ENCODE results near the gene GALT. TPM values are rescaled to one million over a fixed set of nuclear protein-coding genes. Genes with fewer than 3 reads are reported as not detected.

GALT gene
- total RNA-seq, 1 donor from 2014 or later = 21.3 TPM

DNA sequence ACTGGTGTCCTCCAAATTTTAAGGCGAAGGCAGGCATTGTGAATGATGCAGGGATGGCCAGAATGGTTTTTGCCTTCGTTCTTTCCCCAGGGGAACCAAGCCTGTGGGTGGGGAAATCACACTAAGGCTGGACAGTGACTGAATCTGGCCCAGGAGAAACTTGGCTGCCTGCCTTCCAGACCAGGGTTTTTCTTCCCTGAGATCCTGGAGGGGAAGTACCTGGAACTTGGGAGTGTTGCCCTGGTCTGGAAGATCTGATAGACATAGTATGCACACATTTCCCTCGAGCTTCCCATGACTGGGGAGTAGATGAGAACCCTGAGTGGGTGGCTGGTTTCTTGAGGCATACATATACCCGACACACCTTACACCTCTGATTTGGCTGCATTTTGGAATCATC lies 4.8 kb downstream of the GALT start:
- DNase-seq (ENCODE audit: low spot score) = no peak

DNA sequence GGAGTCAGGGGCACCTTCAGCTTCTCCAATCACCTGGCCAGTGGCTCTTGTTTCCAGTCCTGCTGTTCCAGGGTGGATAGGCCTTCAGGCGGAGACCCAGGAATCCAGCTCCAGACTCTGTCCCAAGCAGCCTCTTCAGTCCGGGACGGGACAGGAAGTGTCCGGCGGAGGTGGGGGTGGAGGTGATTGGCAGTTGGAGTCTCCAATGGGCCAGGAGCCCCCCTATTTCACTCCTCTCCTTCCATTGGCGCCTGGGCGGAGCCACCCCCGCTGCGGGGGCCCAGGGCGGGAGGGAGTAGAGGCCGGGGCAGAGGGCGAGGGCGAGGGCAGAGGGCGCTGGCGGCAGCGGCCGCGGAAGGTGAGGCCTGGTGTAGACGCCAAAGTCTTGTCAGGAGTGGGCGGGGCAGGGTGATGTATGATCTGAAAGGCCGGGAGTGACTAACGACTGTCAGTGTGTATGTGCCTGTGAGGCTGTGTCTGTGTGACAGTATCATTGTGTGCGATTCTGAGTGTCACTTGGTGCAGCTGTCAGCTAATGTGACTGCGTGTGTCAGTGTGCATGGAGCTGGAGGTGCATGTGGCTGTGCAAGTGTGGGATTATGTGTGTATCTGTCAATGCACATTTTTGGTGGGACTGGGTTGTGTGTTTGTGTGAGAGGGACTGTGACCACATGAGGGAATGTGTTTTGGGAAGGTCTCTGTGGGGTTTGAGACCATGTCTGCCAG lies 5.6 kb downstream of the GALT start, which contains the start of gene IL11RA:
IL11RA (plus strand) TSS at position 310 of the 726 bp plus-strand sequence. CDS start 3,033 bp downstream, outside the sequence.
- peak; percentile 94 for DNase-seq (ENCODE audit: low spot score)

DNA sequence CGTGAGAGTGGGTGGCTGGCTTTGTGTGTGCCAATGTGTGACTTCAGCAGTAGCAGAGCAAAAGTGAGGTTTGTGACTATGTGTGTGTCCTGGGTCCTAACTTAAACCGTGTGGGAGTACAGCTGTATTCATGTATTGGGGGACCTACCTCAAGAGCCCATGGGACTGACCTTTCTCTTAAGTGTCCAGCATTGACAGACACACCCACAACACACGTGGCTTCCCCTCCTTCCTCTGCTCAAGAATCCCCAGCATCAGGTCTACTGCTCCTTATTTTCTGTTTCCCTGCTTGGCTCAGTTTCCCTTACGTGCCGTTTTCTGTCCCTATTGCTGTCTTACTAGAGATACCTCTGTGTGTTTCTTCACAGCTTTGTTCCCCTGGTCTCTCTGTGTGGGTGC lies 6.1 kb downstream of the GALT start:
- no peak for DNase-seq (ENCODE audit: low spot score)

DNA sequence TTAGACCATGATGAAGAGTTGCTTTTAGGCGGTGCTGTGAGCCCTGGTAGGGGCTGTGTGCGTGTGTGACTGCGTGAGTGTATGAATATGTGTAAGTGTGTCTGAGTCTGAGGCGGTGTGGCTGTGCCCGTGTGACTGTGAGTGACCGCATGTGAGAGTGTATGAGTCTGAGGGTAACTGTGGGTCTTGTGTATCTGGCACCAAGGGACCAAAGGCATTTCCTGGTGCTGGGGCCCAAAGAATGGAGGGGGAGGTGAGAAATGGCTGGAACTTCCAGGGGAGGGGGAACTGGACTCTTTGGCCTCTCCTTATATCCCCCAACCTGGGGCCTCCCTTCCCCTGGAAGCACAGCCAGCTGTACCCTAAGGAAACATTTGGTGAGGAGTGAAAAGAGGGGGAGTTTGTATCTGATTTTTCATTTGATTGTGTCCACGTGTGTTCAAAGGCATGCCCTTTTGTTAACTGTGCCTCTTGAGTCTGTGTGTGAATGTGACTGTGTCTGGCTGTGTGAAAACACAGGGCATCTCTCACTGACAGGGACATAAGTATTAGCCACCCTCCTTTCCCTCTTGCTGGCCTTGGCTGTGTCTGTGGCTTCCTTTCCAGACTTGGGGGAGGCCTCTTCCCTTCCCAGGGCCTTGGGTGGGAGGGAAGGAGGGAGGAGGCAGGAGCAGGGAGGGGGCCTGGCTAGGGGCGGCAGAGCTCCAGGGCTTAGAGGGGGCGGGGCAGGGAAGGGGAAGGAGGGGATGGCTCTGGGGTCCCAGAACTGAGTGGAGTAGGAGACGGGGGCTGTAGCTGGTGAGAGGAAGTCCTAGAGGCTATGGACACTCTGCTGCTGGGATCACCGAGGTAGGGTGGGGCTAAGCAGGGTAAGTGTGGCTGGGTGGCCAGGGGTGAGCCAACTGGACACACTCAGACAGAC lies 6.9 kb downstream of the GALT start:
- DNase-seq (ENCODE audit: low spot score) = no peak

DNA sequence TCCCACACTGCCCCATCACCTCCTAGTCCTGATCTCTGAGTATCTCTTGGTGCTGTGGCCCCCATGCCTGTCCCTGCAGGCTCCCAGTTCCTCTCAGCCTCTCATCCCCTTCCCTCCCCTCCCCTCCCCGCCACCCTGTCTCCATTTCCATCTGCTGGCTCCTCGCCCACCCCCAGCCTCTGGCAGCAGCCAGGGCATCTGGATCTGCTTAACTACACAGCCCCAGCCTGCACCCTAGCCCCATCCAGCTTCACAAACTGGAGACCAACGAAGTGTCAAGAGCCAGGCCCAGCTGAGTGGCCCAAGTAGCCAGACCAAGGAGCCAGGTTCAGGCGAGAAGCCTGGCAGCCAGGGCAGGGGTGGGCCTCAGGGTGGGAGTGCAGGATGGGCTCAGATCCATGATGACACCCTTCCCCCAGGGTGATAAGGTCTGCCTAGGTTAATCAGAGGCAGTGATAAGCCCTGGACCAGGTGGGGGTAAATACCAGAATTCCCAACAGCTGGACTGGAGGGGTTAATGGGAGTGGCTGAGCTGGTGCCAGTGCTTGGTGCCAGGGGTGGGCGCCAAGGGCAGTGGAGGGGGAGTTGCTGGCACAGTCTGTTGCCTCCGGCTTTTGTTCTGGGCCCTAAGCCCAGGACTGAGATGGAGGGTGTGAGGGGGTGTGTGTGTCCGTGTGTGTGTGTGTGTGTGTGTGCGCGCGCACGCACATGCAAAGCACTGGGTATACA lies 8.0 kb downstream of the GALT start:
- no peak for DNase-seq (ENCODE audit: low spot score)

DNA sequence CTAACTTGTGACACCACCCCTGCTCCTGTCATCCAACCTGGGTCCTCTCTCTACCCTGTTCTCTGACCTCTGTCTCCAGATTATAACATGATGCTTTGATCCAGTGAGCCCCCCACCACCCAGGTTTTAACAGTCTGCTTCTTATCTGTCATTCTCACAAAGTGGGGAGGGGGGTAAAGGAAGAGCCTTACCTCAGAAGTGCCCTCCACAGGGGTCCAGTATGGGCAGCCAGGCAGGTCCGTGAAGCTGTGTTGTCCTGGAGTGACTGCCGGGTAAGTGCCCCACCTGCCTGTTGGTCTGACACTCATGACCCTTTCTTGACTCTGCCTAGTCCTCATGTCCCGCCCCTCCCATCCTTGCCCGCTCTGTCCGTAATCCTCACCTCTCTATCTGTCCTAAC lies 8.9 kb downstream of the GALT start:
- DNase-seq (ENCODE audit: low spot score) = no peak

DNA sequence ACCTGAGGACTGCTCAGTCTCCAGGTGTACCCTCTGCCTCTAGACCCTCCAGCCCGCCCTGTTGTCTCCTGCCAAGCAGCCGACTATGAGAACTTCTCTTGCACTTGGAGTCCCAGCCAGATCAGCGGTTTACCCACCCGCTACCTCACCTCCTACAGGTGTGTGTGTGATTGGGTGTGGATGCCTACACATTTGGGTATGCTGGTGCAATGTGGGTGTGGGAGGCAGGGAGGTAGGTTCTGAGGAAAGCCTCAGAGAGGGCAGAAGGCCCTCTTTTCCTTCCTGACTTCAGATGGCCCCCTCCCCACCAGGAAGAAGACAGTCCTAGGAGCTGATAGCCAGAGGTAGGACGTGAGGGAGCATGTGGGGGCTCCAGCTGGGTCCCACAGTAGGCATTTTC lies 10.5 kb downstream of the GALT start:
- DNase-seq (ENCODE audit: low spot score) = no peak

DNA sequence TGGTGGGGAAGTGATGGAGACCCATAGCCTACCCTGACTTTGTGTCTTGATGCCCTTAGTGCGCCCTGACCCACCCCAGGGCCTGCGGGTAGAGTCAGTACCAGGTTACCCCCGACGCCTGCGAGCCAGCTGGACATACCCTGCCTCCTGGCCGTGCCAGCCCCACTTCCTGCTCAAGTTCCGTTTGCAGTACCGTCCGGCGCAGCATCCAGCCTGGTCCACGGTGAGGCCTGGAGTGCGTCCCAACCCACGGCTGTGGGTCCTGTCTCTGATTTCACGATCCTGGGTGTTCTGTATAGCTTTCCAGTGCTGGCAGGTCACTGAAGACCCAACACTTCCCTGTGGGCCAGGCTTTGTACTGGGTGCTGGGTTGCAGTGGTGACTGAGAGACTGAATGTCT lies 12.0 kb downstream of the GALT start:
- DNase-seq (ENCODE audit: low spot score) = no peak

DNA sequence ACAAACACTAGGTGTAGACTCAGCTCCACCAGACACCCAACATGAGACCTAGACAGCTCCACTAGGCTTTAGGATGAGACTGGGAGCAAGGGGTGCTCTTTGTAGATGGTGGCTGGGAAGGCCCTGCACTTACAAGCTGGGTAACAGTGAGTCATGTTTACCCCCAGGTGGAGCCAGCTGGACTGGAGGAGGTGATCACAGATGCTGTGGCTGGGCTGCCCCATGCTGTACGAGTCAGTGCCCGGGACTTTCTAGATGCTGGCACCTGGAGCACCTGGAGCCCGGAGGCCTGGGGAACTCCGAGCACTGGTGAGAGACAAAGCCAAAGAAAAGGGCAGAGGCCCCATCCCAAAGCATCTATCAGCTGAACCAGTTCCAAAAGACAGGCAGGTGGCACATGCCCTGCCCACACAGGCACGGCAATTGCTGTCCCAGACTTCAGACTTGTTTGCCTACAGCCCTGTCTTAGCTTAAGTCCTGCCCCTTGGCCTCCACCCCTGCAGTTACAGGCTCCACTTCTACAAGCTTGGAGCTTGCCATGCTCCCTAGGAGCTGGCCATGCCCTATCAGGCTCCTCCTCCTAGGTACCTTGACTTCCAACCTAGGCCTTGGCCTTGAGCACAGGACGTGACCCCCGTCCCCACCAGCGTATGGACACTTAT lies 13.2 kb downstream of the GALT start:
- DNase-seq (ENCODE audit: low spot score) = no peak

DNA sequence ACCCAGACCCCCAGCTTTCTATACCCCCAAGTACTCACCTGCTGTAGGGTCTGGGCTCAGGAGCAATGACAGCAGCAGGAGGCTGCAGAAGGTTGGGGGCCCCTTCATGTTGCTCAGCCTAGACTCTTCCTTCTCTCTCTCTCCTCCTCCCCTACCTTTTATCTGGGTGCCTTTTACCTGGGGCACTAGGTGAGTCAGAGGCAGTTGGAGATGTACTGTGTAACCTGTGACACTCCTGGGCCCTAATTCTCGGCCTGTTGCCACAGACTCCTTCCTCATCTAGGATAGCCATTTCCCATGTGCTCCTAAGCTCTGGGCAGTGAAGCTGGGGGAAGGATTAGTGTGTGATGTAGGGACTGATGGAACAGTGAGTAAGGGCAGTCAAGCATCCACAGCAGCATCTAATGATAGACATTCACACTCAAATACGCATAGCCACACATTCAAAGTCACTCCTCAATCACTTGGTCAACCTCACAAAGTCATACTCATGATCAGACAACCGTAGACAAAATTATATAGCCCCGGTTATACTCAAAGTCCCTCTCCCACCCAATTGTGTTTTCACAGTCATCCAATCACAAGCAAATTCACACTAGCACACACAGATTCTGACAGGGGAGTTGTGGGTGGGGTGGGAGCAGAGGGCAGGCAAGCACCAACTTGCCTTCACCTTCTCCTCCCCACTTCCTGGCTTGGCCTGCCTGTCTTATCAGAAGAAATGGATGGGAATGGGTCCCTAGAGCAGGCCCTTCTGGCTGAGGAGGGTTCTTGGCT lies 16.2 kb downstream of the GALT start, which contains the start of gene CCL27:
CCL27 (minus strand) TSS at position 132 of the 777 bp plus-strand sequence; CDS start at position 108, 24 bp downstream.
- DNase-seq (ENCODE audit: low spot score) = no peak

DNA sequence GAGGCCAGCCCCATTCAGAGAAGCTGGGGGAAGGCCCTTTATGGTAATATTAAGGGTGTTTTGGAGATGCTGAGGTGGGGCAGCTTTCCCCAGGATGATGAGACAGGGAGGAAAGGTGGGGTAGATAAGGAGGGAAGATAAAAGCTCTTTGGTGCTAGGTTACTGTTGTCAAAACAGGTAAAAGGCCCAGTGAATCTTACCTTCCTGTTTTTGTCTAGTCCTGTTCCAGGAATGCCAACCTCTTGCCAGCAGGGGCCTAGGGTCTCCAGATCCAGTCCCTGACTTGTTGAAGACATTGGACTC lies 16.8 kb downstream of the GALT start:
- DNase-seq (ENCODE audit: low spot score) = no peak

DNA sequence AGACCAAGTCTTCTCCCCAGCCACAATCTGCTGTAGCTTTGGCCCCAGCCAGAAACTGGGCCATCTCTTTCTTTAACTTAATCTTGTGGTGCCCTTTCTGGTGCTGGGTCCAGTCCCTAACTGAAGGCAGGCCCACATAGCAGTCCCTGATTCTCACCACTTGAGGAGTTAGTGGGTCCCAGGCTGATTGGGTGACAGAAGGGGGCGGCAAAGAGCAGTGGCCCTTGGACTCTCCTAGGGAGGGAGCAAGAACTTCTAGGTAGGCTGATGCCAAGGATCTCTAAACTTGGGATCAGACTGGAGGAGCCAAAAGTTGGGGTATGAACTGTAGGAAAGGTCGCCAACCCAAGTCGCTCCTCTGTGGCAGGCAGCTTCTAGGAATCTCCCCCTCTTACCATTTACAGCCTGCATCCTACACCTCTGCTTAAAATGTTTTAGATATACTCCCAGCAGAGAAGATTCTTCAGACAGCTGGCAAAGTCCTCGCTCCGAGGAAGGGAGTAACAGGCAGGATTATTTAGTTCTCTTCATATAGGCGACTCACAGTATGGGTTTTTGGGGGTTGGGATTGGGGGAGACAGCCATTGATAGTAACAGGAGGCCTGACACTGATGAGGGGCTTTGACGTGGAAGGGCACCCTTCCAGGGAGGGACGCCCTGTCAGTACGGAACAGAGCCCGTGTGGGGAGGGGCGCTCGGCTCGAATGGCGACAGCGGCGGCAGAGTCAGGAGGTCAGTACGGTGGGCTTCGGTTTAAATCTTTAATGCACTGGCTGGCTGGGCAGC lies 18.0 kb downstream of the GALT start:
- no peak for DNase-seq (ENCODE audit: low spot score)

DNA sequence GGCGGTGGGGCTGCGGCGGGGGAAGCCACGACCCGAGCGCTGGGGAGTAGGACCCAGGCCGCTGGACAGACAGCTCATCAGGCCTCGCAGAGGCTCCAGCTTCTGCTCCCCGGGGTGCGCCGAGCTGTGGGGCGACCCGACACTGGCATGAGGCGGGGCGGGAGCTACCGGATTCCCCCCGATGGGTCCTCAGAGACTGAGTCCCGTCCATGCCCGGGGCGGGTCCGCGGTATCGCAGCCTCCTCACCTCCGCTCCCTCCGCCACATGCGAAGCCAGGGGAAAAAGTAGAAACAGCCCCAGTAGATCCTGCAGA lies 18.5 kb downstream of the GALT start:
- no peak for DNase-seq (ENCODE audit: low spot score)

DNA sequence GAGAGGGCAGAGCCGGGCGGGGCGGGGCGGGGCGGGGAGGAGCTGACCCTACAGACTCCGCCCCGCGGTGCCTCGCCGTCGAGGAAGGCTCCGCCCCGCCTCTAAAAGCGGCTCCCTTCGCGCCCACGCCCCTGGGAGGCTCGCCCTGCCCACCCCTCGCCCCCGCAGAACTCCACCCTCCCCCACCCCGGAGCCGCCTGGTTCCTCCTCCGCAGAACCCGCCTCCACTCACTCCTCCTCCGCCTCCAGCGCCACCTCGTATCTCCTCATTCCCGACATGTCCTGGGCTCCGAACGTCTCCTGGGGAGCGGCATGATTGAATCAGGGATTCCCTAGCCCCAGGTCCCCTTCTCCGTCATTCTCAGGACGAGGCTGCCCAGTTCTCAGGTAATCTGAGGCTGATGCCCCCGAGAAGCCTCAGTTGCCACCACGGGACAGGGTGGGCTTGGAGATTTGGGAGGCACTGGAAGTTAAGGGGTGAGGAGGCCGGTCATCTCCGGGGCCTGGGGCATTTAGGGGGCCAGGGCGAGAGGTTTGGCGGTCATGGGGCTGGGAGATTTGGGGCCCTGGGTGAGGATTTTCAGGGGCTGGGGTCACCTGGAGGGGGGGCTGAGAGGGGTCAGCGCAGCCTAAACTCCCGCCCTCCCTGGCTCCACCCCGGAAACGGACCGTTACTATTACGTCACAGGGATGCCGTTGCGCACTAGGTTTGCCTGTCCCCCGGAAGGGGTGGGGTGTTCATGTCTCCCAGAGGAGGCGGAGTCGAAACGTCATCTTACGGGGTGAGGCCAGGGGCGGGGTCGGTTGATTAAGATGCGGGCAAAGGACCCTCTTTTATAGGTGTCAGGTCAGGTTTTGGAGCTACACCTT lies 19.1 kb downstream of the GALT start:
- peak; percentile 97 for DNase-seq (ENCODE audit: low spot score)

DNA sequence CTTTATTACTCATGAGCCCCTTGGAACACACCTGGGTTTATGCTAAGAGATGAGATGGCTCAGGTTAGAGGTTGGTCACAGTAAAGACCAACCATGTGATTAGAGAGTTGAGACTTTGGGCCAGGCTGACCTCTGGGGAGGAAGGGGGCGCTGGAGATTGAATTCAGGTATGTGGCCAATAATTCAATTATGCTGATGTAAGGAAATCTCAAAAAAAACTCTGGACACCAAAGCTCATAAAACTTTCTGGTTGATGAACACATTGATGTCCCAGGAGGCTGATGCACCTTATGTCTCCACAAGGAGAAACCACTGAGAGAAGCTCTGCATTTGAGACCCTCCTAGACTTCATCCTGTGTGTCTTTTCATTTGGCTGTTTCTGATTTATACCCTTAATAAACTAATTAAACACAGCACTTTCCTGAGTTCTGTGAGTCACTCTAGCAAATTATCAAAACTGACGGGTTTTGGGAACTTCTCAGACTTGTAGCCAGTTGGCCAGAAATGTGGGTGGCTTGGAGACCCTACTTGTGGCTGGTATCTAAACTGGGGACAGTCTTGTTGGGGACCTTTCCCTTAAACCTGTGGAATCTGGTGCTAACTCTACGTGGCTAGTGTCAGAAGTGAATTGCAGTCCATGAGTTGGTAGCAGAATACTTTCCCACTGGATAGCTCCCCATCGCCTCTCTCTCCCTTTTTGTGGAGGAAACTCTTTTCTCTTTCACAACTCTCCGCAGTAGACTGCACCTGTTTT lies 23.5 kb downstream of the GALT start:
- DNase-seq (ENCODE audit: low spot score) = no peak

DNA sequence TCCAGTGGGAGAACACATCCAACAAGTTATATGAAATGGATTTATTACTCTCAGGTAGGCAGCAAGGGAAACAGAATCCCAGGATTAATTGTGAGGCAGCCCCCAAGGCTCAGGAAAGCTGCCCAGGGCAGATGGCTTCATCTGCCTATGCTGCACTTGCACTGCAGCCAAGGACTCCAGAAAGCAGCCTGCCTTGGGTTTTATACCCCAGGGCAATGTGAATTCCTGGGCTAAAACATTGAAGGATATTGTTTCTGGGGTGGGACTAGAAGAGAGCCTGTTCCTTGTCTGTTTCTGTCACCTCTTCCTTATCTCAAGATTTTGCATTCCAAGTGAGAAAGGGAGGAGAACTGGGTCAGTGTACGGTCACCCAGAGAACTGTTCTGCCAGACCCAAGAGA lies 24.8 kb downstream of the GALT start:
- no peak for DNase-seq (ENCODE audit: low spot score)

DNA sequence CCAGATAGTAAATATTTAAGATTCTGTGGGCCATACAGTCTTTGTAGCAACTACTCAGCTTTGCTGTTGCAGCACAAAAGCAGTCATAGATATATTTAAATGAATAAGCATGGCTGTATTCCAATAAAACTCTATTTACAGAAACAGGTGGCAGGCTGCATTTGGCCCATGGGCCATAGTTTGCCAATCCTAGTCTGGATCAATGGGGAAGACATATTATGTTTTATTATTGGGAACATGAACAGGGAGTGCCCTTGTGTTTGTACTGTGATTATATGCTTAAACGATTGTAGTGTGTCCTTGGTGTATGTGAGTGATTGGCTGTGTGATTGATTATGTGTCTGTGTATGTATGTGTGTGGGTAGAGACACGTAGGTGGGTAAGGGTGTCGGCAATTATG lies 28.0 kb downstream of the GALT start:
- DNase-seq (ENCODE audit: low spot score) = no peak

DNA sequence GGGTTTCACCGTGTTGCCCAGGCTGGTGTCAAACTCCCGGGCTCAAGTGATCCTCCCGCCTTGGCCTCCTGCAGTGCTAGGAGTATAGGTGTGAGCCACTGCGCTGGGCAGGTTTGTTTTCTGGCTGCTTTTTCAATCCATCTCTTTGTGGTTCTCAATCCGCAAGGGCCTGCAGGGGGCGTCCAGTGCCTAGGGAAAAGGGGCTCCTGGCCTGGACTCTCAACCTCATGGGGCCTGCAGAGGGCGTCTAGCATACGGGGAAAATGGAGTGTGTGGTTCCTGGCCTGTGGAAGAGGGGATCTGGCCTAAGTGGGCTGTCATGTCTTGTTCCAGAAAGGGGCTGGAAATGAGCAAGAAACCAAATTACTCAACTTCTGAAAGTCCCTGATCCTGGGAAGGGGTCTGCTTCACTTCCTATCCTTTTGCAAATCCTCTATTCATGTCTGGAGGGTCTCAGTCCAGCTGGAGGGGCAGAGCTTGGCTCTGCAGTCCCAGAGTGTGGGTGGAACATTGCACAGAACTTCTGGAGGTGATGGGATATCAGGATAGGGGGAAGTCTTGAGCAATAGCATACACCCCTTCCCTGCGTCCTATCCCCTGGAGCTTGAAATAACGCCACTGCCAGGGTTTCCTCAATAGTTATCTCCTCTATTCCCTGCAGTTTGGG lies 28.7 kb downstream of the GALT start:
- DNase-seq (ENCODE audit: low spot score) = no peak

All from mesenteric fat pad (tissue), 1 donor.